Astrocyte (in vitro differentiated cells and primary cell): ENCODE measurements around the gene EXTL2. TPM values are rescaled to one million over a fixed set of nuclear protein-coding genes. Genes with fewer than 3 reads are reported as not detected.
A peak's percentile ranks its signal among the peaks of the same experiment; 100 is the strongest.
"Not testable (repeated sequence)": the region's sequence is repeated elsewhere in the genome, so short reads cannot be mapped to it uniquely, and the experiment has no call there.

Source experiments
- DNase-seq: peaks from one replicate; pipeline ENCODE4 v3.0.0-alpha.2; 2010; ENCODE audit warnings: low read depth
- FAIRE-seq: peaks from 2 replicates; lab custom pipeline; 2011; peaks lifted over from hg19 to GRCh38; lab: Jason Lieb, UNC
- H2AFZ ChIP-seq: 2 replicates; pipeline ENCODE4 v1.6.0; 2012; ENCODE audit warnings: low read depth, low read length, inconsistent platforms
- H3K27ac ChIP-seq: 2 replicates; pipeline ENCODE4 v1.5.1; 2011; ENCODE audit warnings: low read depth, low read length, inconsistent platforms
- H3K27me3 ChIP-seq: 2 replicates; pipeline ENCODE4 v1.6.0; 2011; ENCODE audit warnings: low read length, inconsistent platforms; ENCODE audit not compliant: insufficient read depth
- H3K36me3 ChIP-seq: 2 replicates; pipeline ENCODE4 v1.5.1; 2011; ENCODE audit warnings: low read length, inconsistent platforms; ENCODE audit not compliant: insufficient read depth
- H3K4me1 ChIP-seq: 2 replicates; pipeline ENCODE4 v1.5.1; 2011; ENCODE audit warnings: low read length, inconsistent platforms; ENCODE audit not compliant: insufficient read depth
- H3K4me2 ChIP-seq: 2 replicates; pipeline ENCODE4 v1.6.0; 2012; ENCODE audit warnings: low read length, inconsistent platforms
- H3K4me3 ChIP-seq: 2 replicates; pipeline ENCODE4 v1.5.1; 2011; ENCODE audit warnings: low read depth, mild to moderate bottlenecking, low read length, inconsistent platforms; ENCODE audit not compliant: insufficient read depth
- H3K79me2 ChIP-seq: 2 replicates; pipeline ENCODE4 v1.6.0; 2012; ENCODE audit warnings: mild to moderate bottlenecking, low read length, inconsistent platforms; ENCODE audit not compliant: insufficient read depth
- H3K9ac ChIP-seq: 2 replicates; pipeline ENCODE4 v1.6.0; 2012; ENCODE audit warnings: mild to moderate bottlenecking, low read length, inconsistent platforms
- H3K9me3 ChIP-seq: 2 replicates; pipeline ENCODE4 v1.5.1; 2012; ENCODE audit warnings: low read depth, mild to moderate bottlenecking, low read length, inconsistent platforms; ENCODE audit not compliant: insufficient read depth
- H4K20me1 ChIP-seq: 2 replicates; pipeline ENCODE4 v1.6.0; 2012; ENCODE audit warnings: low read length, inconsistent platforms; ENCODE audit not compliant: insufficient read depth
- H3K27ac Mint-ChIP-seq: one replicate; pipeline ENCODE4 v1.8.0; 2021; ENCODE audit warnings: mild to moderate bottlenecking, mixed read lengths; ENCODE audit not compliant: unreplicated experiment
- H3K27me3 Mint-ChIP-seq: one replicate; pipeline ENCODE4 v1.8.0; 2021; ENCODE audit warnings: low read depth, mixed read lengths; ENCODE audit not compliant: unreplicated experiment
- H3K36me3 Mint-ChIP-seq: one replicate; pipeline ENCODE4 v1.8.0; 2021; ENCODE audit warnings: low read depth, mixed read lengths; ENCODE audit not compliant: unreplicated experiment
- H3K4me1 Mint-ChIP-seq: one replicate; pipeline ENCODE4 v1.8.0; 2021; ENCODE audit warnings: low read depth, mixed read lengths; ENCODE audit not compliant: unreplicated experiment
- H3K4me3 Mint-ChIP-seq: one replicate; pipeline ENCODE4 v1.8.0; 2021; ENCODE audit warnings: mild to moderate bottlenecking, moderate library complexity, mixed read lengths; ENCODE audit not compliant: unreplicated experiment
- H3K9me3 Mint-ChIP-seq: one replicate; pipeline ENCODE4 v1.8.0; 2021; ENCODE audit warnings: mild to moderate bottlenecking, mixed read lengths; ENCODE audit not compliant: unreplicated experiment
- EZH2 ChIP-seq: IDR thresholded peaks from 2 replicates; pipeline ENCODE4 v1.6.1; 2012; ENCODE audit warnings: mild to moderate bottlenecking, low read length, inconsistent platforms; ENCODE audit not compliant: insufficient read depth
- total RNA-seq: library from RNA; stranded (reverse); gene quantifications from 2 replicates; pipeline ENCODE4 v1.2.1, GENCODE V29; 2021
- TF ChIP-seq, protein P1 (sequence below): IDR thresholded peaks from 2 replicates; pipeline ENCODE4 v1.5.1; 2011; ENCODE audit warnings: low read depth, mild to moderate bottlenecking, inconsistent platforms, low read length, moderate library complexity; ENCODE audit not compliant: insufficient read depth

Gene EXTL2
- total RNA-seq, 1 donor from 2014 or later = 36.2 TPM

DNA sequence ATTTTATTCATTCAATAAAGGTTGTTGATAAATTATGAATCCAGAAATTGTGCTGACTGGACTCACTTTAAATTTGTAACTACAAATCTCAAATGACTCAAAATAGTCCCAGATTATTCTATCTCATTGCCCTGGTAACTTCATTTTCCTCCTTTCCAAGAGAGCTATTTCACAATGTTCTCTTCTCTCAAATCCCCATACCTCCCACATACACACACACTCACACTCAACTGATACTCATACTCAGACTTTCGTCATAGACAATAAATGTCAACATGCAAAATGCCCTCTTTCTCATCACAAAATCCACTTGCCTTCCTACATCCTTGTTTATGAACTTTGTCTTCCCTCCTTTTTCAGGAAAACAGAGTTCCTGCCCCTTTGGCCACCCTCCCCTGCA, 33.3 kb downstream of the EXTL2 start:
- Mint-ChIP-seq H3K4me3 (no peak overlapping the region), H3K4me1 (peaks cover 9% of the 10 kb centered on the region), H3K36me3 (no peaks in the 10 kb centered on the region), H3K27ac (no peak overlapping the region), H3K9me3 (peaks cover 9% of the 10 kb centered on the region), H3K27me3 (no peaks in the 10 kb centered on the region)
- no peak for DNase-seq
- H4K20me1 ChIP-seq = no peaks in the 10 kb centered on the region
- no peak overlapping the region for H2AFZ ChIP-seq
- no peak overlapping the region for H3K4me3 ChIP-seq
- TF ChIP-seq, protein P1, sequence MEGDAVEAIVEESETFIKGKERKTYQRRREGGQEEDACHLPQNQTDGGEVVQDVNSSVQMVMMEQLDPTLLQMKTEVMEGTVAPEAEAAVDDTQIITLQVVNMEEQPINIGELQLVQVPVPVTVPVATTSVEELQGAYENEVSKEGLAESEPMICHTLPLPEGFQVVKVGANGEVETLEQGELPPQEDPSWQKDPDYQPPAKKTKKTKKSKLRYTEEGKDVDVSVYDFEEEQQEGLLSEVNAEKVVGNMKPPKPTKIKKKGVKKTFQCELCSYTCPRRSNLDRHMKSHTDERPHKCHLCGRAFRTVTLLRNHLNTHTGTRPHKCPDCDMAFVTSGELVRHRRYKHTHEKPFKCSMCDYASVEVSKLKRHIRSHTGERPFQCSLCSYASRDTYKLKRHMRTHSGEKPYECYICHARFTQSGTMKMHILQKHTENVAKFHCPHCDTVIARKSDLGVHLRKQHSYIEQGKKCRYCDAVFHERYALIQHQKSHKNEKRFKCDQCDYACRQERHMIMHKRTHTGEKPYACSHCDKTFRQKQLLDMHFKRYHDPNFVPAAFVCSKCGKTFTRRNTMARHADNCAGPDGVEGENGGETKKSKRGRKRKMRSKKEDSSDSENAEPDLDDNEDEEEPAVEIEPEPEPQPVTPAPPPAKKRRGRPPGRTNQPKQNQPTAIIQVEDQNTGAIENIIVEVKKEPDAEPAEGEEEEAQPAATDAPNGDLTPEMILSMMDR = no peak
- no peak for TF ChIP-seq EZH2
- FAIRE-seq = no peak
- peaks cover 19% of the 10 kb centered on the region for H3K4me1 ChIP-seq
- no peaks in the 10 kb centered on the region for H3K36me3 ChIP-seq
- H3K9ac ChIP-seq = no peak overlapping the region
- H3K9me3 ChIP-seq = no peaks in the 10 kb centered on the region
- H3K79me2 ChIP-seq = no peaks in the 10 kb centered on the region
- no peak overlapping the region for H3K4me2 ChIP-seq
- H3K27ac ChIP-seq = no peak overlapping the region
- no peaks in the 10 kb centered on the region for H3K27me3 ChIP-seq

DNA sequence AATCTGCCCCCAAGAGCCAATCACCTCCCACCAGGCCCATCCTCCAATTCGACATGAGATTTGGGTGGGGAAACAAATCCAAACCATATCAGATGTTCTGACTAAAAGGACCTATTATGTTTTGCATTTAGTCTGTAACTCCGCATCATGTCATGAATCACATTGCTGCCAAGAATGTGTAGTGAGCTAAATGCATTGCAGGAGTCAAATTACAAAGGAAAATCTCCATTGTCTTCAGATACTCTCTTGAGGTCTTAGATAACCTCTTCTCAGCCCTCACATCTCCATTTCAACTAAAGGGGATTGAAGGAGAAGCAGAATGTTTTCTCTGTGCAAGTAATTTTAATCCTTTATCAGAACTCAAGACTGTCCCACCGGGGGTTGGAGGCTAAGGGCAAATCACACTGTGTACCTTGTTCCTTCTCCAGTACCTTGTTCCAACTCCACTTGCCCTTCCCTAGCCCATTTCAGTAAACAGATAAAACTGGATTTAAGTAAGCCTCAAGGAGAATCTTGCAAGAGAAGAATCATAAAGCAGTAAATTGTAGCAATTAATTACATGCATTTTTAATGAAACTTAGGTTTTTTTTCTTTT, 34.1 kb downstream of the EXTL2 start:
- H3K36me3 ChIP-seq = no peaks in the 10 kb centered on the region

DNA sequence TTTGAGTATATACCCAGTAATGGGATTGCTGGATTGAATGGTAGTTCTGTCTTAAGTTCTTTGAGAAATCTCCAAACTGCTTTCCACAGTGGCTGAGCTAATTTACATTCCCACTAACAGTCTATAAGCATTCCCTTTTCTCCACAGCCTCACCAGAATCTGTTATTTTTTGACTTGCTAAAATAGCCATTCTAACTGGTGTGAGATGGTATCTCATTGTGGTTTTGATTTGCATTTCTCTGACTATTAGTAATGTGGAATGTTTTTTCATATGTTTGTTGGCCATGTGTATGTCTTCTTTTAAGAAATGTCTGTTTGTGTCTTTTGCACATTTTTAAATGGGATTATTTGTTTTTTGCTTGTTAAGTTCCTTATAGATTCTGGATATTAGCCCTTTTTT, 39.5 kb downstream of the EXTL2 start:
- not testable (repeated sequence) for H4K20me1 ChIP-seq, H3K27me3 ChIP-seq, H3K9me3 Mint-ChIP-seq, H3K4me3 Mint-ChIP-seq, FAIRE-seq, H3K9me3 ChIP-seq, H3K4me2 ChIP-seq, H3K27me3 Mint-ChIP-seq, H3K4me1 Mint-ChIP-seq, H3K36me3 Mint-ChIP-seq, H3K9ac ChIP-seq, H3K36me3 ChIP-seq, H3K79me2 ChIP-seq, H3K4me3 ChIP-seq, H2AFZ ChIP-seq, H3K27ac ChIP-seq, H3K4me1 ChIP-seq, H3K27ac Mint-ChIP-seq
- DNase-seq = peak; percentile 79

More for the DNA sequence above, 34.1 kb downstream of the EXTL2 start:
- Mint-ChIP-seq H3K4me1 (peaks cover 9% of the 10 kb centered on the region), H3K27ac (peak overlapping the region; percentile 35), H3K4me3 (no peak overlapping the region), H3K9me3 (peaks cover 11% of the 10 kb centered on the region), H3K27me3 (no peaks in the 10 kb centered on the region), H3K36me3 (no peaks in the 10 kb centered on the region)
- Histone ChIP-seq H3K79me2 (no peaks in the 10 kb centered on the region), H3K4me3 (no peak overlapping the region), H2AFZ (no peak overlapping the region), H3K4me1 (peaks cover 19% of the 10 kb centered on the region), H4K20me1 (no peaks in the 10 kb centered on the region), H3K27me3 (no peaks in the 10 kb centered on the region), H3K9ac (no peak overlapping the region), H3K4me2 (peak overlapping the region; percentile 32), H3K27ac (no peak overlapping the region), H3K9me3 (no peaks in the 10 kb centered on the region)
- TF ChIP-seq, protein P1 = no peak
- no peak for TF ChIP-seq EZH2
- DNase-seq (peak; percentile 87), FAIRE-seq (peak; percentile 80)
